Thoracic aorta (tissue), 2 donors: Measurements from ENCODE around the gene PKP4. TPM values are rescaled to one million over a fixed set of nuclear protein-coding genes. Genes with fewer than 3 reads are reported as not detected.

Source experiments
- ATAC-seq: fragments of 150-250 bp; one replicate; pipeline ENCODE4 v1.8.0; 2017; ENCODE audit warnings: low read depth; ENCODE audit not compliant: insufficient number of reproducible peaks, low FRiP score
- DNase-seq: peaks from one replicate; pipeline ENCODE4 v3.0.0-alpha.2; 2020; ENCODE audit warnings: low spot score
- H3K27ac ChIP-seq, 2 donors: fragments of 200-600 bp; sonication (generic); 1 replicate in 1 of 2; 2 replicates in 1 of 2; pipeline ENCODE4 v1.5.1; 2016; ENCODE audit warnings: mild to moderate bottlenecking in 2 of 2, moderate library complexity in 2 of 2
- H3K27me3 ChIP-seq: fragments of 200-600 bp; sonication (generic); replicated peaks from 2 replicates; pipeline ENCODE4 v1.6.0; 2016; ENCODE audit warnings: mild to moderate bottlenecking; ENCODE audit not compliant: insufficient read depth
- H3K36me3 ChIP-seq: fragments of 200-600 bp; sonication (generic); one replicate; pipeline ENCODE4 v1.5.1; 2016
- H3K4me1 ChIP-seq, 2 donors: fragments of 200-600 bp; sonication (generic); 1 replicate in 1 of 2; 2 replicates in 1 of 2; pipeline versions ENCODE4 v1.5.1 to v1.6.0; 2016; ENCODE audit warnings: low read depth in 2 of 2, mild to moderate bottlenecking in 1 of 2; ENCODE audit not compliant: control insufficient read depth in 1 of 2
- H3K4me3 ChIP-seq: fragments of 200-600 bp; sonication (generic); 2 replicates; pipeline ENCODE4 v1.5.1; 2016; ENCODE audit warnings: mild to moderate bottlenecking
- H3K9me3 ChIP-seq: fragments of 200-600 bp; sonication (generic); 2 replicates; pipeline ENCODE4 v1.5.1; 2016
- CTCF ChIP-seq: fragments of 200-600 bp; sonication (generic); IDR thresholded peaks from one replicate; pipeline ENCODE4 v1.5.1; 2019; ENCODE audit warnings: antibody characterized with exemption
- total RNA-seq, 2 donors: library from RNA; depleted of rRNA; stranded (reverse); fragments of >200 nt; gene quantifications; one replicate each; pipeline versions ENCODE4 v1.1.0 to v1.2.3, GENCODE V29; 2016

PKP4 gene
- total RNA-seq, 2 donors from 2014 or later, result 28.0 to 49.1 TPM

GRCh38 chr2:158713523-158714138 lies 256.9 kb downstream of the PKP4 start:
- Histone ChIP-seq H3K4me1 (no peaks in the 10 kb centered on the region), H3K27ac (no peak overlapping the region), H3K9me3 (peaks cover 8% of the 10 kb centered on the region), H3K4me3 (no peak overlapping the region), H3K36me3 (no peaks in the 10 kb centered on the region), H3K27me3 (no peaks in the 10 kb centered on the region)
- ATAC-seq, result no peak
- no peak for DNase-seq
- TF ChIP-seq CTCF, result no peak

- Histone ChIP-seq H3K36me3 (no peaks in the 10 kb centered on the region), H3K27me3 (no peaks in the 10 kb centered on the region), H3K4me1 (no peaks in the 10 kb centered on the region), H3K27ac (no peak overlapping the region), H3K4me3 (no peak overlapping the region), H3K9me3 (peaks cover 8% of the 10 kb centered on the region)
- ATAC-seq (no peak), DNase-seq (no peak)
- TF ChIP-seq CTCF, result no peak
These were observed 257.7 kb downstream of the PKP4 start for GRCh38 chr2:158714420-158714819.

DNA sequence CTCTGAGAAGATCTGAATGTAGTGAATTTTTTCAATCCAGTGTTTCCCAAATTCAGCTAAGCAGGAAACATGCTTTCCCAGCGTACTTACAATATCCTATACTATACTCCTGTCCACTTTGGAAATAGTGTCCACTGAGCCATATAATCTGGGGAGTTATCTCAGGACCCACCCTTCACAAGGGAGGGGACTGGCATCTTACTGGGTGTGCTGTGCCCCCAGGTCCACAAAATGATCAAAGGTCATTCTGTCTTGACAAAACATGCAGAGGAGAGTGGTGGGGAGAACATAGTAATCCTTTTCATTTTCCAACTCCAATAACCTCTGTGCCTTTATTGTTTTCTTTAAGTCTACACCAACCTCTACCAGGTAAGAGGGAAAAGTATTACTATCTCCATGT lies 258.6 kb downstream of the PKP4 start:
- Histone ChIP-seq H3K4me1 (no peaks in the 10 kb centered on the region), H3K36me3 (no peaks in the 10 kb centered on the region), H3K27ac (no peak overlapping the region), H3K4me3 (no peak overlapping the region), H3K9me3 (peaks cover 8% of the 10 kb centered on the region), H3K27me3 (no peaks in the 10 kb centered on the region)
- no peak for ATAC-seq
- no peak for TF ChIP-seq CTCF
- DNase-seq, result no peak

DNA sequence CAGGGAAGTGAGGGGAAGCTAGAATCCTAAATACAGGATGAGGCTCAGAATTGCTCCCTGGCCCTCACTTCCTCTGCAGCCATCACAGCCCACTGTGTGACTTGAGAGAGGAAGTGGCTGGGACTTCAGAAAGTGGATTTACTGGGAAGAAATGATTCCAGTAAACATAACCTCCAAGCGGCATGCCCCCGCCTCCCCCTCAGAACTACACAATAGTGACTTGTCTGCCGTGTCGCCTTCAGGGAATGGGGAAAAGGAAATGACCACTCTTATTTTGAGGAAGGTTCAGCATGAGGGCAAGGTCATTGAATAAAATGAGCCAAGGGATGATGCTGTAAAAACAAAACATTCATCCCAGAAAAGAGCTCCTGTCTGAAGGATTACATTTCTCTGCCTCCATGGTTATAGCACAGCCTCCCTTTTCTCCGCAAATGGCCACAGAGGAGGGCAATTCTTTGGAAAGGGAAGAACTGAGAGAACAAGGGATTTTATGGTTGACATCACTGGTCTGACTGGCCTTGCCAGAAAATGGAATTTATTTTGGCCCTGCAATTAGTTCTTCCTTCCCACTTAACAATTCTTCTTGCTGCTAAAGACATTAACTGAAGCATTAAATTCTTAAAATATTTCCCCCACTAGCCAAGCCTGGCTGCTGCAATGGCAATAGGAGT lies 259.5 kb downstream of the PKP4 start:
- no peaks in the 10 kb centered on the region for H3K4me1 ChIP-seq
- H3K27me3 ChIP-seq, result no peaks in the 10 kb centered on the region
- no peak overlapping the region for H3K4me3 ChIP-seq
- H3K27ac ChIP-seq, result no peak overlapping the region
- no peak for TF ChIP-seq CTCF
- peak; percentile 25 for ATAC-seq
- no peak for DNase-seq
- peaks cover 8% of the 10 kb centered on the region for H3K9me3 ChIP-seq
- no peaks in the 10 kb centered on the region for H3K36me3 ChIP-seq

DNA sequence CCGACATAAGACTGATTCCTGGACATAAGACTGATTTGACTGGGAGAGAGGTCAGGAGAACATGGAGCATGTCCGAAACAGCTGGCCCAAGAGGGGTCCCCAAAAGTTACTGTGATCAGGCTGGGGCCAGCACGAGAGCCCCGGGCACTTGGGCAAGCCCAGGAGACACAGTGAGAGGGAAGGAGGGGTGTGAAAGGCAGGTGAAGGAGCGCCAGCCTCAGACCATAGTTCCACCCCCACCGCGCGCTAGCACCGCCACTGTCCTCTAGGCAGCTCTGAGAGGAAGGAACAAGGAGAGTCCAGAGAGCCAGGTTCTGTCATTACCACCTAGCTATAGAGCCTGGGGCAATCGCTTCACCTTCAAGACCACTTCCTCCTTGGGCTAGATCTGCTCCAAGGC lies 260.2 kb downstream of the PKP4 start:
- peaks cover 8% of the 10 kb centered on the region for H3K9me3 ChIP-seq
- no peaks in the 10 kb centered on the region for H3K27me3 ChIP-seq
- no peak overlapping the region for H3K27ac ChIP-seq
- ATAC-seq (no peak), DNase-seq (no peak)
- H3K4me3 ChIP-seq, result no peak overlapping the region
- TF ChIP-seq CTCF, result no peak
- H3K4me1 ChIP-seq, result no peaks in the 10 kb centered on the region
- no peaks in the 10 kb centered on the region for H3K36me3 ChIP-seq
